Measurements from ENCODE around the gene MTFP1. TPM values are rescaled to one million over a fixed set of nuclear protein-coding genes. Genes with fewer than 3 reads are reported as not detected.

MTFP1 gene
- total and polyA plus RNA-seq, 4 donors: 1.8 to 40.0 (median 25.5) TPM

DNA sequence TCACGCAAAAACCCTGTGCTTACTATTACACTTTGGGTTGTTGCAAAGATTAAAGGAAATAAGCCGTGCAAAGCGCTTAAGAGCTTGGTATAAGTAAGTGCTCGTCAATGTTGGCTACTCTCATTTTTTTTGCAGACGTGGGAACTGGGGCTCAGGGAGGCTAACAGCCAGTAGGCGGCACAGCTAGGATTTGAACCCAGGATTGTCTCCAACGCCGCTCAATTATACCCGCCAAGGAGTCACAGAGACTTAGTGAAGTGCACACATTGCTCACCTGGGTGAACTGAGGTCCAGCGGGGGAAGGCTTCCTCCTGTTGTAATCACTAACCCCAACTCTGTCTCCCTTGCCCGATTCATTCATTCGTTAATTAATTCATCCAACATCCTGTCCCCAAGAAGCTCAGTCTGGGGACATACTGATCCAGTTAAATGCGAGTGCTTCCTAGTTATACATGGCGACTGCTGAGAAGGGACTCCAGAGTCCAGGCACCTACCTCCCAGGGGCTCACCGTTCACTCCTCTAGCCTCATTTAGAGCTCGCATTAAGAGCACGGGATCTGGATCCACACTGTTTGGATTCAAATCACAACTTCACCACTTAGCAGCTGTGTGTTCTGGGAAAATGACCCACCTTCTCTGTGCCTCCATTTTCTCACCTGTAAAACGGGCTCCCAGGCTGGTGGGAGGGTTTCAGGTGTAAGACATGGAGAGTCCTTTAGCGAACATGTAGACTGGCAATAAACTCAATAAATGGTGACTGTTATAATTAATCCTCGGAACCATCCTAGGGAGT lies 838 bp upstream of the MTFP1 start:
- WGBS, 2 donors: 46 to 55% methylated on average over 20 of the region's 20 CpGs
- peak overlapping the region; percentile 6 to 96 for H3K27ac ChIP-seq (ENCODE audit: low read depth in 1 of 2, low read length in 1 of 2)
- H3K36me3 ChIP-seq (ENCODE audit: control insufficient read depth in 4 of 4, insufficient read depth in 4 of 4, low read length in 4 of 4): peaks cover 0 to 8% (median 1%) of the 10 kb centered on the region in 4 donors
- DNase-seq (peak in 2 of 3 donors; percentile 39 to 47), ATAC-seq (ENCODE audit: insufficient read depth, low FRiP score) (no peak)
- no peaks in the 10 kb centered on the region for H3K27me3 ChIP-seq (ENCODE audit: control insufficient read depth in 3 of 3, insufficient read depth in 3 of 3, low read length in 2 of 3)
- H3K9ac ChIP-seq (ENCODE audit: insufficient read depth in 1 of 2, low read length in 2 of 2): peak overlapping the region; percentile 66 to 76
- no peak for TF ChIP-seq CTCF (IDR thresholded peaks at IDR 0.05; ENCODE audit: control extremely low read depth, extremely low read depth)
- no peak overlapping the region for H3K4me3 ChIP-seq
- H3K9me3 ChIP-seq (ENCODE audit: control insufficient read depth in 4 of 4, insufficient read depth in 3 of 4, low read length in 3 of 4): no peaks in the 10 kb centered on the region
- peaks cover 11 to 29% (median 17%) of the 10 kb centered on the region in 5 donors for H3K4me1 ChIP-seq (ENCODE audit: control insufficient read depth in 5 of 5, insufficient read depth in 5 of 5, low read length in 5 of 5)

DNA sequence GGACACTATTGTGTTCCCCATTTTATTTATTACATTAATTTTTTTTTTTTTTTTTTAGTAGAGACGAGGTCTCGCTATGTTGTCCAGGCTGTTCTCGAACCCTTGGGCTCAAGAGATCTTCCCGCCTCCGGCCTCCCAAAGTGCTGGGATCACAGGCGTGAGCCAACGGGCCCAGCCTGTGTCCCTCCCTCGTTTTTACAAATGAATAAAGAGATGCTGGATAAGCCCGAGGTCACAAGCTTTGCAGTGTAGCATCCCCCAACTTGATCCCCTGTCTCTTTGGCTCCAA lies 297 bp upstream of the MTFP1 start:
- Histone ChIP-seq H3K4me3 (peak overlapping the region; percentile 72), H3K9me3 (ENCODE audit: control insufficient read depth in 4 of 4, insufficient read depth in 3 of 4, low read length in 3 of 4) (no peaks in the 10 kb centered on the region), H3K27ac (ENCODE audit: low read depth in 1 of 2, low read length in 1 of 2) (peak overlapping the region; percentile 85 to 88), H3K27me3 (ENCODE audit: control insufficient read depth in 3 of 3, insufficient read depth in 3 of 3, low read length in 2 of 3) (no peaks in the 10 kb centered on the region), H3K36me3 (ENCODE audit: control insufficient read depth in 4 of 4, insufficient read depth in 4 of 4, low read length in 4 of 4) (peaks cover 0 to 5% (median under 1%) of the 10 kb centered on the region in 4 donors), H3K4me1 (ENCODE audit: control insufficient read depth in 5 of 5, insufficient read depth in 5 of 5, low read length in 5 of 5) (peaks cover 11 to 29% (median 17%) of the 10 kb centered on the region in 5 donors), H3K9ac (ENCODE audit: insufficient read depth in 1 of 2, low read length in 2 of 2) (no peak overlapping the region)
- WGBS, 2 donors: 8 to 15% methylated on average over 9 of the region's 9 CpGs
- ATAC-seq (ENCODE audit: insufficient read depth, low FRiP score) (no peak), DNase-seq (no peak)
- TF ChIP-seq CTCF (IDR thresholded peaks at IDR 0.05; ENCODE audit: control extremely low read depth, extremely low read depth): no peak

DNA sequence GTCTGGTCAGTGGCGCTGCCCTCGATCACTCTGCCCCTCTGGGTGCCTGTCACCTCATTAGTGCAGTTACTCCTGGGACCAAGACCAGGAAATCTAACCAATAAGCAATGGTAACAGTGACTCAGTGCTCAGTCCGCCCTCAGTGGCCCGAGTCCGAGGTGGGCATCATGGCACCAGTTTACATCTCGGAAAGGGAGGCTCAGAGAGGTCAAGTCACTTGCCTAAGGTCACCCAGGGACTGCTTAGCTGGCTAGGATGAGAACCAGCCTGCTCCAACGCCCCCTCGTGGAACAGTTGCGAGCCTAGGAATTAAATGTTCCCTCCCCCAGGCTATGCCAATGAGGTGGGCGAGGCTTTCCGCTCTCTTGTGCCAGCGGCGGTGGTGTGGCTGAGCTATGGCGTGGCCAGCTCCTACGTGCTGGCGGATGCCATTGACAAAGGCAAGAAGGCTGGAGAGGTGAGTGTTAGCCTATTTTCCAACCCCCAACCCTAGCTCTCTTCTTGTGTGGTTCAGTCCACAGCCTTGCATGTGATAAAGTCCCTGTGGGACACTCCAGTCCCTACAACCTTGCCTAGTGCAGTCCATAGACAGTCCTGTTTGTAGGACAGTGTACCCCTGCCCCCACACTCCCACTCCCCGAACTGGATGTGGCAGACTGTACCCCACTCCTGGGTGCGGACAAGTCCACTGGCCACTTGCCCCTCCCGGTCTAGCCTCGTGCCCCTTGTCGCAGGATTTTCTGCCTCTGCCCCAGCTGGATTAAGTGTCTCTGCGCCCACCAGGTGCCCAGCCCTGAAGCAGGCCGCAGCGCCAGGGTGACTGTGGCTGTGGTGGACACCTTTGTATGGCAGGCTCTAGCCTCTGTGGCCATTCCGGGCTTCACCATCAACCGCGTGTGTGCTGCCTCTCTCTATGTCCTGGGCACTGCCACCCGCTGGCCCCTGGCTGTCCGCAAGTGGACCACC lies 1.1 kb downstream of the MTFP1 start:
- DNase-seq (peak; percentile 77 to 84 (median 81)), ATAC-seq (ENCODE audit: insufficient read depth, low FRiP score) (peak; percentile 22)
- H3K27me3 ChIP-seq (ENCODE audit: control insufficient read depth in 3 of 3, insufficient read depth in 3 of 3, low read length in 2 of 3): no peaks in the 10 kb centered on the region
- 51 to 62% methylated on average over 29 of the region's 29 CpGs for WGBS, 2 donors
- H3K36me3 ChIP-seq (ENCODE audit: control insufficient read depth in 4 of 4, insufficient read depth in 4 of 4, low read length in 4 of 4): no peaks in the 10 kb centered on the region
- peaks cover 11 to 29% (median 15%) of the 10 kb centered on the region in 5 donors for H3K4me1 ChIP-seq (ENCODE audit: control insufficient read depth in 5 of 5, insufficient read depth in 5 of 5, low read length in 5 of 5)
- H3K9ac ChIP-seq (ENCODE audit: insufficient read depth in 1 of 2, low read length in 2 of 2): no peak overlapping the region
- no peaks in the 10 kb centered on the region for H3K9me3 ChIP-seq (ENCODE audit: control insufficient read depth in 4 of 4, insufficient read depth in 3 of 4, low read length in 3 of 4)
- peak overlapping the region; percentile 85 to 88 for H3K27ac ChIP-seq (ENCODE audit: low read depth in 1 of 2, low read length in 1 of 2)
- peak; percentile 69 for TF ChIP-seq CTCF (IDR thresholded peaks at IDR 0.05; ENCODE audit: control extremely low read depth, extremely low read depth)
- H3K4me3 ChIP-seq: no peak overlapping the region

Measured in lung (tissue), 12 donors.